ENCODE results near the gene MUC5B.
"Not testable (repeated sequence)": the region's sequence is repeated elsewhere in the genome, so short reads cannot be mapped to it uniquely, and the experiment has no call there.

Gene MUC5B, protein sequence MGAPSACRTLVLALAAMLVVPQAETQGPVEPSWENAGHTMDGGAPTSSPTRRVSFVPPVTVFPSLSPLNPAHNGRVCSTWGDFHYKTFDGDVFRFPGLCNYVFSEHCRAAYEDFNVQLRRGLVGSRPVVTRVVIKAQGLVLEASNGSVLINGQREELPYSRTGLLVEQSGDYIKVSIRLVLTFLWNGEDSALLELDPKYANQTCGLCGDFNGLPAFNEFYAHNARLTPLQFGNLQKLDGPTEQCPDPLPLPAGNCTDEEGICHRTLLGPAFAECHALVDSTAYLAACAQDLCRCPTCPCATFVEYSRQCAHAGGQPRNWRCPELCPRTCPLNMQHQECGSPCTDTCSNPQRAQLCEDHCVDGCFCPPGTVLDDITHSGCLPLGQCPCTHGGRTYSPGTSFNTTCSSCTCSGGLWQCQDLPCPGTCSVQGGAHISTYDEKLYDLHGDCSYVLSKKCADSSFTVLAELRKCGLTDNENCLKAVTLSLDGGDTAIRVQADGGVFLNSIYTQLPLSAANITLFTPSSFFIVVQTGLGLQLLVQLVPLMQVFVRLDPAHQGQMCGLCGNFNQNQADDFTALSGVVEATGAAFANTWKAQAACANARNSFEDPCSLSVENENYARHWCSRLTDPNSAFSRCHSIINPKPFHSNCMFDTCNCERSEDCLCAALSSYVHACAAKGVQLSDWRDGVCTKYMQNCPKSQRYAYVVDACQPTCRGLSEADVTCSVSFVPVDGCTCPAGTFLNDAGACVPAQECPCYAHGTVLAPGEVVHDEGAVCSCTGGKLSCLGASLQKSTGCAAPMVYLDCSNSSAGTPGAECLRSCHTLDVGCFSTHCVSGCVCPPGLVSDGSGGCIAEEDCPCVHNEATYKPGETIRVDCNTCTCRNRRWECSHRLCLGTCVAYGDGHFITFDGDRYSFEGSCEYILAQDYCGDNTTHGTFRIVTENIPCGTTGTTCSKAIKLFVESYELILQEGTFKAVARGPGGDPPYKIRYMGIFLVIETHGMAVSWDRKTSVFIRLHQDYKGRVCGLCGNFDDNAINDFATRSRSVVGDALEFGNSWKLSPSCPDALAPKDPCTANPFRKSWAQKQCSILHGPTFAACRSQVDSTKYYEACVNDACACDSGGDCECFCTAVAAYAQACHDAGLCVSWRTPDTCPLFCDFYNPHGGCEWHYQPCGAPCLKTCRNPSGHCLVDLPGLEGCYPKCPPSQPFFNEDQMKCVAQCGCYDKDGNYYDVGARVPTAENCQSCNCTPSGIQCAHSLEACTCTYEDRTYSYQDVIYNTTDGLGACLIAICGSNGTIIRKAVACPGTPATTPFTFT (N-terminal part only)

DNA sequence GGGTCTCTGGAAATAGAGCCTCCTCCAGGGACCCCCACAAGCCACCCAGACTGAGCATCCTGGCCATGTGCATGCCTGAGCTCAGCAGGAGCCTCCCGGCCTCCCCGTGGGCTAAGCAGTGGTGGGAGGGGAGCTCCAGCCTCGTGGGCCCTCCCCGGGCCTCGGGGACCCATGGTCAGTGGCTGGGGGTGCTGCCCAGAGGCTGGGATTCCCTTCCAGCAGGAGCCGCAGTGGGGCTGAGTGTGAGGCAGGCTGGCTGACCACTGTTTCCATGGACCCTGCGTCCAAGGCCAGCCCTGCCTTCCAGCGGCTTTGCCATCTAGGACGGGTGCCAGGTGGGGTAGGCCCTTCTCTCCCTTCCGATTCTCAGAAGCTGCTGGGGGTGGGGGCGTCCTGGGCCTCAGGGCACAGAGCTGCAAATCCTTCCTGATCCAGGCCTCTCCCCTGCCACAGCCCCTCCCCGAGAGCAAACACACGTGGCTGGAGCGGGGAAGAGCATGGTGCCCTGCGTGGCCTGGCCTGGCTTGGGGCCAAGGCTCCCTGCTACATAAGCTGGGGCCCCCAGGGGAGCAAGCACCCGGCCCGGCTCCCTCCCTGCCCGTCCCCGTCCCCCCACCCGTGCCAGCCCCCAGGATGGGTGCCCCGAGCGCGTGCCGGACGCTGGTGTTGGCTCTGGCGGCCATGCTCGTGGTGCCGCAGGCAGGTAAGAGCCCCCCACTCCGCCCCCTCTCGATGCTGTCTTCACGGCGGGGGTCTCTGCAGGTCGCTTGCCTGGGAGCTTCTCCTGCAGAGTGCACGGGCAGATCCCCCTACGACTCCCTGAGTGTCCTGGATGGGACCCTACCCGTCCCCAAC, at the start of gene MUC5B:
Gene MUC5B, plus strand, starts transcription at position 576 of the 855 bp plus-strand sequence. Its CDS starts 58 bp downstream, at position 634.
- no peak for DNase-seq (ENCODE audit: low read depth in 2 of 2)

DNA sequence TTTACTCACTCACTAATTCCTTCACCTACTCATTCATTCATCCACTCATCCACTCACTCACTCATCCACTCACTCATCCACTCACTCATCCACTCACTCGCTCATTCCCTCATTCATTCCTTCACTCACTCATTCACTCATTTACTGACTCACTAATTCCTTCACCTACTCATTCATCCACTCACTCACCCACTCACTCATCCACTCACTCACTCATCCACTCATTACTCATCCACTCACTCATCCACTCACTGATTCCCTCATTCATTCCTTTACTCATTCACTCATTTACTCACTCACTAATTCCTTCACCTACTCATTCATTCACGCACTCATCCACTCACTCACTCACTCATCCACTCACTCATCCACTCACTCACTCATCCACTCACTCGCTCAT, 49.5 kb upstream of the MUC5B start:
- DNase-seq (ENCODE audit: low read depth in 2 of 2): not testable (repeated sequence)

DNA sequence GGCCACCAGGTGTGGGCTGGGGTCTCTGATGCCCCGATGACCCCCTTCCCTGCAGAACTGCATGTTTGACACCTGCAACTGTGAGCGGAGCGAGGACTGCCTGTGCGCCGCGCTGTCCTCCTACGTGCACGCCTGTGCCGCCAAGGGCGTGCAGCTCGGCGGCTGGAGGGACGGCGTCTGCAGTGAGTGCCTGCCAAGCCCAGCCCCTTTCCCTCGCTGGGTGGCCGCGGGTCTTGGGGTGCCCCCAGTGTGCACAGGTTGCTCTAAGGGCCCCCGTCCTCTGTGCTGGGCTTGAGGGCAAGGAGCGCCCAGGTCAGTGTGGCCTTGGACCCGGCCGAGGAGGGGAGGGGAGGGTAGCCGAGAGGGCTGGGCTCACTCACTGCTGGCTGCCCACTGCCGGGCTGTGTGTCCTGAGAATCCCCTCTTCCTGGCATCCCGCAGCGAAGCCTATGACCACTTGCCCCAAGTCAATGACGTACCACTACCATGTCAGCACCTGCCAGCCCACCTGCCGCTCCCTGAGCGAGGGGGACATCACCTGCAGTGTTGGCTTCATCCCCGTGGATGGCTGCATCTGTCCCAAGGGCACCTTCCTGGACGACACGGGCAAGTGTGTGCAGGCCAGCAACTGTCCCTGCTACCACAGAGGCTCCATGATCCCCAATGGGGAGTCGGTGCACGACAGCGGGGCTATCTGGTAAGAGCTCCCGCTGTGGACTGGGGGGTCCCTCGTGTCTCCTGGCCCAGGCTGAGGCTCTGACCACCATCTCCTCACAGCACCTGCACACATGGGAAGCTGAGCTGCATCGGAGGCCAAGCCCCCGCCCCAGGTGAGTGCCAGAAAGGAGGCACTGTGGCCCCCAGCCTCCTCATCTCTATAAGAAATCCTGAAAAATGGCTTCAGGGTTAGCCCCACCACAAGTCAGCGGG, 48.2 kb upstream of the MUC5B start:
- DNase-seq (ENCODE audit: low read depth in 2 of 2): no peak

DNA sequence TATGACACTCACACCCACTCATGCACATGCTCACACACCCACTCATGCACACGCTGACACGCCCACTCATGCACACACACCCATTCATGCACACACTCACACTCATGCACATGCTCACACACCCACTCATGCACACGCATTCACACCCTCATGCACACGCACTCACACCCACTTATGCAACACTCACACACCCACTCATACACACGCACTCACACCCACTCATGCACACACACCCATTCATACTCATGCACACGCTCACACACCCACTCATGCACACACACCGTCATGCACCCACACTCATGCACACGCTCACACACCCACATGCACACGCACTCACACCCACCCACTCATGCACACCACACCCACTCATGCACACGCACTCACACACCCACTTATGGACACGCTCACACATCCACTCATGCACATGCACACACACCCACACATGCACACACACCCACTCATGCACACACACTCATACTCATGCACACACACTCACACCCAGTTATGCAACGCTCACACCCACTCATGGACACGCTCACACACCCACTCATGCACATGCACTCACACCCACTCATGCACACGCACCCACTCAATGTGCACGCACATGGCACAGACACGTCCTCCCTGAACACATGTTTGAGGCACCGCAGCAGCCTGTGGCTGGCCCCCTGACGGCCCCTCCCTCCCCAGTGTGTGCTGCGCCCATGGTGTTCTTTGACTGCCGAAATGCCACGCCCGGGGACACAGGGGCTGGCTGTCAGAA, 47.2 kb upstream of the MUC5B start:
- DNase-seq (ENCODE audit: low read depth in 2 of 2): no peak

DNA sequence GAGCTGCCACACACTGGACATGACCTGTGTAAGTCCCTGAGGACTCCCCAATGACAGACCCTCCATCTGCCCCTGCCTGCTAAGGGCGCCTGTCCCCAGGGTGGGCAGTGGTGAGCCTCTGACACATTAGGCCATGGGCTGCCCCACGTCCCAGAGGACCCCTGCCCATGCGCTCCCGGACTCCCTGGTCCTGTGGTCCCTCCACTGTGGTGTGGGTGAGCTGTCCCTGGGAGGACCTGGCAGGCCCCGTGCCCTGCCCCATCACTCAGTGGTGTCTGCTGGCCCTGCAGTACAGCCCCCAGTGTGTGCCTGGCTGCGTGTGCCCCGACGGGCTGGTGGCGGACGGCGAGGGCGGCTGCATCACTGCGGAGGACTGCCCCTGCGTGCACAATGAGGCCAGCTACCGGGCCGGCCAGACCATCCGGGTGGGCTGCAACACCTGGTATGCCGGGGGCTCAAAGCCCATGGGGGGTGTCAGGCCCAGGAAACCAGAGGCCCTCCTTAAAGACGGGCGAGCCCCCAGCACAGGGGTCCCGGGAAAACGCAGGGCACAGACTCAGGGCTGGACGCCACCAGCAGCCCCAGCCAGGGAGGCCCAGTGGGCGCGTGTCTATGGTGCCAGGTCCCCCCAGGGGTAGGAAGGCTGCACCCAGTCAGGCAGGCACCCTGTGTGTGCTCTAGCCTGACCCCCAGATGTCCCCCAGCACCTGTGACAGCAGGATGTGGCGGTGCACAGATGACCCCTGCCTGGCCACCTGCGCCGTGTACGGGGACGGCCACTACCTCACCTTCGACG, 46.4 kb upstream of the MUC5B start:
- DNase-seq (ENCODE audit: low read depth in 2 of 2): no peak

DNA sequence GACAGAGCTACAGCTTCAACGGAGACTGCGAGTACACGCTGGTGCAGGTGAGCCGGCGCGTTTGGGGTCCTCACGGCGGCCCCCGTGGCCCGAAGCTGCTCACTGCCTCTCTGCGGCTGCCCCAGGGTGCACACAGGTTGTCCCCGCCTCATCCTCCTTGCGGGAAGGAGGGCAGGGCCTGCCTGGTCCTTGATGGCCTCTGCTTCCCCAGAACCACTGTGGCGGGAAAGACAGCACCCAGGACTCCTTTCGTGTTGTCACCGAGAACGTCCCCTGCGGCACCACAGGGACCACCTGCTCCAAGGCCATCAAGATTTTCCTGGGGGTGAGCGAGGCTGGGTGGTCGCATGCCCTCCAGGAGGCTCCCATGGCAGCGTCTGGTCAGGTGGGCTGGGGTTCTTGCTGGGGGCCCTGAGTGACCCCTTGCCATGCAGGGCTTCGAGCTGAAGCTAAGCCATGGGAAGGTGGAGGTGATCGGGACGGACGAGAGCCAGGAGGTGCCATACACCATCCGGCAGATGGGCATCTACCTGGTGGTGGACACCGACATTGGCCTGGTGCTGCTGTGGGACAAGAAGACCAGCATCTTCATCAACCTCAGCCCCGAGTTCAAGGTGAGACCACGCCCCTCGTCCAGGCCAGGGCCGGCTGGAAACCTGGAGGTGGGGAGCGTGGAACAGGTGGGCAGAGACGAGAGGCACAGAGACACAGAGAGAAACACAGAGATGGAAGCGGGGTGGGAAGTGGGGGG, 45.7 kb upstream of the MUC5B start:
- no peak for DNase-seq (ENCODE audit: low read depth in 2 of 2)

DNA sequence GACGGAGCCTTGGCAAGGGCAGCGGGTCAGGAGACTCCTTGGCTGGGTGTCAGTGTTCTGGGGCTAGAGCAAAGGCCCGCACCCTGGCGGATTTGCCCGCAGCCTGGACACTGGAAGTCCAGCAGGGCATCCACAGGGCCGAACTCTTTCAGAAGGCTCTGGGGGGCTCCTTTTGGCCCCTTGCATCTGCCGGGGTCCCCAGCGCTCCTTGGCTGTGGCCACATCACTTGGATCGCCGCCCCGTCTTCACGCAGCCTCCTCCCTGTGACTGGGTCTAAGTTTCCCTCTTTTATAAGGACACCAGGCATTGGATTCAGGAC, 45.1 kb upstream of the MUC5B start:
- DNase-seq (ENCODE audit: low read depth in 2 of 2): no peak

DNA sequence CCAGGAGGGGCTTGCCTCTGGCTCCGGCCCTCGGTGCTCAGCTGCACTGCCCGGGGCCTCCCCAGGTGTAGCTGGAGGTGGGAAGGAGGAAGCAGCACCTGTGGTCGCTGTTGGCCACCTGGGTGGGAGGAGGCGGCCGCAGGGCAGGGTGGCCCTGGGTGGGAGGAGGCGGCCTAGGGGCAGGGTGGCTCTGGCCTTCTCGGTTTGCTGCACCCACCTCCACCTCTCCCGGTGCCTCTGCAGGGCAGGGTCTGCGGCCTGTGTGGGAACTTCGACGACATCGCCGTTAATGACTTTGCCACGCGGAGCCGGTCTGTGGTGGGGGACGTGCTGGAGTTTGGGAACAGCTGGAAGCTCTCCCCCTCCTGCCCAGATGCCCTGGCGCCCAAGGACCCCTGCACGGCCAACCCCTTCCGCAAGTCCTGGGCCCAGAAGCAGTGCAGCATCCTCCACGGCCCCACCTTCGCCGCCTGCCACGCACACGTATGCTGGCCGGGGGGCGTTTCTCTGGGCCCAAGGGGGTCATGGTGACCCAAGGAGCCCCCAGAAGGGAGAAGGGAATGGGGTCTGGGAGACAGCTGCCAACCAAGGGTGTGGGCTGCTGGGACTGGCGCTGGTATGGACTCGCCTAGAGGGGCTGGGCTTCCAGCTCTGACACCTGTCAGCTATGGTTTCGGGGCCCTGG, 44.5 kb upstream of the MUC5B start:
- DNase-seq (ENCODE audit: low read depth in 2 of 2): no peak

DNA sequence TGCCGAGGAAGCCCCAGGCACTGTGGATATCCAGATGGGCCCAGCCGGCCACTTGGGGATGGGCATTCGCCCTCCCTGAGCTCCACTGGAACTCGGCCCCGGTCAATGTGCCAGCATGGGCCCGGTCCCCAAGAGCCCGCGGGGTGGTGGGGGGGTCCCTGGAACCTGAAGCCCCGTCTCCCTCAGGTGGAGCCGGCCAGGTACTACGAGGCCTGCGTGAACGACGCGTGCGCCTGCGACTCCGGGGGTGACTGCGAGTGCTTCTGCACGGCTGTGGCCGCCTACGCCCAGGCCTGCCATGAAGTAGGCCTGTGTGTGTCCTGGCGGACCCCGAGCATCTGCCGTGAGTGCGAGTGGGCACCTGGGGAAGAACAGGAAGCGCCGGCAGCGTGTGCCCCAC, 44.0 kb upstream of the MUC5B start:
- no peak for DNase-seq (ENCODE audit: low read depth in 2 of 2)

DNA sequence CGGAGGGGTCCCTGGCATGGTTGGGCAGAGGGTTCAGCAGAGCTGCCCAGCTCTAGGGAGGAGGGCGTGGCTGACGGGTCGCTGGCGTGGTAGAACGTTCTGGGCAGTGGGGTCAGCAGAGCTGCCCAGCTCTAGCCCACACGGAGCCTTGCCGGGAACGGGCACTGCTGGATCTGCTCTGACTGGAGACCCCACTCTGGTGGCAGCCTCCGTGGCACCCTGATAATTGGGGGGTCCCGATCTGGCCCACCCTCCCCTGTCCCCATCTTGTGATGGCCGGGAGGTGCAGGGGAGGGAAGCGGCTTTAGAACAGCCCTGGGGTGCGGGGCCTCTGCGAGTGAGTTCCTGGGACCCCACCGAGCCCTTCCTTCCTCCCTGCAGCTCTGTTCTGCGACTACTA, 43.2 kb upstream of the MUC5B start:
- no peak for DNase-seq (ENCODE audit: low read depth in 2 of 2)

DNA sequence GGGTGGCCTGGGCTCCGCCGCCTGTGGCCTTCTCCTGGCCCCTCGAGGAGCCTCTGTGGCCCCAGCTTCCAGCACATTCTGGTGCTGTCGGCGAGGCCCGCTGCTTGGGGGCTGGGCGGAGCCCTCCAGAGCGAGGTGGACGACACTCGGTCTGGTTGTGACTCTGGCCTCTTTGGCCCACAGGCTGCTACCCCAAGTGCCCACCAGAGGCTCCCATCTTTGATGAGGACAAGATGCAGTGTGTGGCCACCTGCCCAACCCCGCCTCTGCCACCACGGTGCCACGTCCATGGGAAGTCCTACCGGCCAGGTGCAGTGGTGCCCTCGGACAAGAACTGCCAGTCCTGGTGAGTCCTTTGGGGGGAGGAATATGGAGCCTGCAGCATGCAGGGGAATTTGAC, 42.7 kb upstream of the MUC5B start:
- no peak for DNase-seq (ENCODE audit: low read depth in 2 of 2)

DNA sequence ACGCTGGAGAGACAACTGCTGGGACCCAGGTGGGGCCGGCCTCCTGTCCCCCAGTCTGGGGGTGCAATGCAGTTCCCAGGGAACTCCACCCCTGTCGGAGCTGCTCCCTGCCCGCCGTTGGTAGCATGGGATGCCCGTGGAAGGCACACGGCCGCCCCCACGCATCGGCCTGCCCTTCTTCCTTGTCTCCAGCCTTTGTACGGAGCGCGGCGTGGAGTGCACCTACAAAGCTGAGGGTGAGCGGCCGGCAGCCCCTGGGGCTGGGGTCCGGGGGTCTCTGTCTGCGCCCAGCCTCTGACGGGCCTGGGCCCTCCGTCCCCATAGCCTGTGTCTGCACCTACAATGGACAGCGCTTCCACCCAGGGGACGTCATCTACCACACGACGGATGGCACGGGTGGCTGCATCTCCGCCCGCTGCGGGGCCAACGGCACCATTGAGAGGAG, 41.9 kb upstream of the MUC5B start:
- no peak for DNase-seq (ENCODE audit: low read depth in 2 of 2)

DNA sequence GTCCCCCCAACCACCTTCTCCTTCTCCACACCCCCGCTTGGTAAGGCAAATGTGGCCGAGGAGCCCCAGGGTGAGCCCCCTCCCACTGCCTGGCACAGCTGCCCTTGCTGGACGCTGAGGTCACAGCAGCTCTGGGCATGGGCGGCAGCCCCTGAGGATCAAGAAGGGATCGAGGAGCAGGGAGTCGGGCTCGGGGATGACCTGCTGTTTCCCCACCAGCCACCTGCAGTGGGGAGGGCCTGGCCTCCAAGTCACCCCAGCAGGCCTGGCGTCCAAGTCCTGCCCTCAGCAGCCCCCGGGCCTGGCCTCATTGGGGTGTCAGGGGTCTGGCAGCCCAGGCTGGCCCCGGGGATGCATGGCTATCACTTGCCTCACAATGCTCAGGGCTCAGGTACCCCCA, 41.4 kb upstream of the MUC5B start:
- DNase-seq (ENCODE audit: low read depth in 2 of 2): no peak

DNA sequence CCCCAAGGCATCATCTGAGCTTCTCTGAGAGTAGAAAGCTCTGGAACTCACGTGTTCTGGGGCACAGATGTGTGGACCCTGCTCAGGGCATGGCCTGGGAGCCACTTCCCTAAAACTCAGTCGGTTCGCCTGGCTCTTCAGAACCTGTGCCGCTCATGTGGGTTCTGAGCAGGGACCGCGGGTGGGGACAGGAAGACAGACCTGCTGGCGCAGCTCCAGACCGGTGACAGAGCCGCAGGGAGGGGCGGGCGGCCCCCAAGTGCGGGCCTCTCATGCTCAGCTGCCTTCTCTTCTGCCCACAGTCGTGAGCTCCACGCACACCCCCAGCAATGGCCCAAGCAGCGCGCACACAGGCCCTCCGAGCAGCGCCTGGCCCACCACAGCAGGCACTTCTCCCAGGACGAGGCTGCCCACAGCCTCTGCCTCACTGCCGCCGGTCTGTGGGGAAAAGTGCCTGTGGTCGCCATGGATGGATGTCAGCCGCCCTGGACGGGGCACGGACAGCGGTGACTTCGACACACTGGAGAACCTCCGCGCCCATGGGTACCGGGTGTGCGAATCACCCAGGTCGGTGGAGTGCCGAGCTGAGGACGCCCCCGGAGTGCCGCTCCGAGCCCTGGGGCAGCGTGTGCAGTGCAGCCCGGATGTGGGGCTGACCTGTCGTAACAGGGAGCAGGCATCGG, 40.9 kb upstream of the MUC5B start:
- no peak for DNase-seq (ENCODE audit: low read depth in 2 of 2)

DNA sequence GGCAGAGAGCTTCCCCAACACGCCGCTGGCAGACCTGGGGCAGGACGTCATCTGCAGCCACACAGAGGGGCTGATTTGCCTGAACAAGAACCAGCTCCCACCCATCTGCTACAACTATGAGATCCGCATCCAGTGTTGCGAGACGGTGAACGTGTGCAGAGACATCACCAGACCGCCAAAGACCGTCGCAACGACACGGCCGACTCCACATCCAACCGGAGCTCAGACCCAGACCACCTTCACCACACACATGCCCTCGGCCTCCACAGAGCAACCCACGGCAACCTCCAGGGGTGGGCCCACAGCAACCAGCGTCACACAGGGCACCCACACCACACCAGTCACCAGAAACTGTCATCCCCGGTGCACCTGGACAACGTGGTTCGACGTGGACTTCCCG, 38.7 kb upstream of the MUC5B start:
- not testable (repeated sequence) for DNase-seq (ENCODE audit: low read depth in 2 of 2)

DNA sequence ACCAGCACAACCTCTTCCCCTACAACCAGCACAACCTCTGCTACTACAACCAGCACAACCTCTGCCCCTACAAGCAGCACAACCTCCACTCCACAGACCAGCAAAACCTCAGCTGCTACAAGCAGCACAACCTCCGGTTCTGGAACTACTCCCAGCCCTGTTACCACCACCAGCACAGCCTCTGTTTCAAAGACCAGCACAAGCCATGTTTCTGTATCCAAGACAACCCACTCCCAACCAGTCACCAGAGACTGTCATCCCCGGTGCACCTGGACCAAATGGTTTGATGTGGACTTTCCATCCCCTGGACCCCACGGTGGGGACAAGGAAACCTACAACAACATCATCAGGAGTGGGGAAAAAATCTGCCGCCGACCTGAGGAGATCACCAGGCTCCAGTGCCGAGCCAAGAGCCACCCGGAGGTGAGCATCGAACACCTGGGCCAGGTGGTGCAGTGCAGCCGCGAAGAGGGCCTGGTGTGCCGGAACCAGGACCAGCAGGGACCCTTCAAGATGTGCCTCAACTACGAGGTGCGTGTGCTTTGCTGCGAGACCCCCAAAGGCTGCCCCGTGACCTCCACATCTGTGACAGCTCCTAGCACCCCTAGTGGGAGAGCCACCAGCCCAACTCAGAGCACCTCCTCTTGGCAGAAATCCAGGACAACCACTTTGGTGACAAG, 34.3 kb upstream of the MUC5B start:
- not testable (repeated sequence) for DNase-seq (ENCODE audit: low read depth in 2 of 2)
